ENCODE results near the gene CRAT. TPM values are rescaled to one million over a fixed set of nuclear protein-coding genes. Genes with fewer than 3 reads are reported as not detected.

The CRAT gene
- total and polyA plus RNA-seq, 2 of the 4 experiments (the other 2 are of a cell fraction) = 18.8 to 41.6 TPM

DNA sequence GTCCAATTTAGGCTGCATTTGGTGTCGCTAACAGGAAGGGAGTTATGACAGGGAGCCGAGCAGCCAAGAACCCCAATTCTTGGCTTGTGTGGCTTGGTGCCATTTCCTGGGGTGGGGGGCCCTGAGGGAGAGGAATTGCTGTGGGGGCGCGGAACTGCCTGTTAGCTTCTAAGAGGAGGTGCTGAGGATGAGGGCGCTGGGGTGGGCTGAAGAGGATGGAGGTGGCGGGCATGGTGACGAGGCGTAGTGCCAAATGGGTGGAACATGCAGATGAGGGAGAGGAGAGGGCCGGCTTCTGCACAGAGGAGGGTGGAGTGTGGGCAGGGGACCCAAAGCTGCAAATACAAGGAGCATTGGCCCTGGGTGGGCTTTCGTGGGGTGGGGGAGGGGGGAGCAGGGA is 39.5 kb upstream of the CRAT start:
- Histone ChIP-seq H2BK120ac (ENCODE audit: low read depth, low read length) (no peak overlapping the region), H2BK15ac (ENCODE audit: low read depth, low read length) (no peak overlapping the region), H3K27ac (ENCODE audit: insufficient read depth, low read length) (no peak overlapping the region), H4K20me1 (ENCODE audit: insufficient read depth, low read length) (no peaks in the 10 kb centered on the region), H3K14ac (replicated peaks; ENCODE audit: low read depth, low read length) (no peak overlapping the region), H3K23ac (ENCODE audit: low read depth, low read length) (no peak overlapping the region), H4K91ac (ENCODE audit: insufficient read depth, low read depth, low read length) (no peak overlapping the region), H3K79me1 (ENCODE audit: low read depth in 1 of 2, low read length in 2 of 2) (peaks cover 16 to 69% of the 10 kb centered on the region in 2 experiments), H3K56ac (ENCODE audit: extremely low read depth, insufficient read depth, low read length) (no peak overlapping the region), H3K9ac (ENCODE audit: low read depth, low read length) (no peak overlapping the region), H4K5ac (ENCODE audit: low read depth, low read length) (no peak overlapping the region), H3K18ac (ENCODE audit: low read depth, low read length) (no peak overlapping the region), H3K27me3 (ENCODE audit: control insufficient read depth, insufficient read depth, low read length) (no peaks in the 10 kb centered on the region), H4K8ac (ENCODE audit: low read depth in 2 of 2, low read length in 2 of 2) (no peak overlapping the region), H3K4me2 (ENCODE audit: low read depth, low read length) (no peak overlapping the region), H3K9me1 (ENCODE audit: insufficient read depth, low read length) (peaks cover 12% of the 10 kb centered on the region; the same call in 1 of the 2 replicates), H2AFZ (replicated peaks; ENCODE audit: low read length, poor library complexity) (no peak overlapping the region), H3K4ac (ENCODE audit: low read depth, low read length) (no peak overlapping the region), H2AK9ac (replicated peaks; ENCODE audit: low read depth, low read length, poor library complexity) (no peak overlapping the region), H3K4me1 (ENCODE audit: control insufficient read depth, insufficient read depth, low read length) (peaks cover 19% of the 10 kb centered on the region), H3K36me3 (ENCODE audit: control insufficient read depth, insufficient read depth, low read length) (peaks cover 38% of the 10 kb centered on the region), H2BK5ac (ENCODE audit: low read depth, low read length, poor library complexity, severe bottlenecking) (no peak overlapping the region), H3K9me3 (ENCODE audit: control insufficient read depth, insufficient read depth, low read length) (no peaks in the 10 kb centered on the region), H2BK20ac (ENCODE audit: low read depth, low read length) (no peak overlapping the region), H3K4me3 (ENCODE audit: insufficient read depth, low read depth, low read length) (no peak overlapping the region), H2AK5ac (ENCODE audit: low read depth, low read length) (no peak overlapping the region)
- DNase-seq (no peak), ATAC-seq (ENCODE audit: low read depth) (no peak)
- ChIA-PET POLR2A (ENCODE audit: unreplicated experiment) (interaction anchor here (0.6 kb wide), 1 partner anchor 15 kb away, joined by 5 read pairs; no protein-coding TSS in a partner anchor), CTCF (no interaction called here)
- WGBS, 2 experiments (ENCODE audit: extremely low coverage in 2 of 2, insufficient read length in 1 of 2) = 79% methylated on average over 6 of the region's 10 CpGs; no CpG with 5 or more reads in 1 of the 2 experiments
- BruUV-seq (replicated peaks) = no TSS peak
- TF ChIP-seq MAZ (IDR thresholded peaks at IDR 0.05; ENCODE audit: borderline replicate concordance, low read depth, low read length) = no peak
- no peak for TF ChIP-seq RCOR1 (IDR thresholded peaks at IDR 0.05; ENCODE audit: insufficient replicate concordance, low read length)
- no peak for TF ChIP-seq CHD1 (IDR thresholded peaks at IDR 0.05; ENCODE audit: low read depth, low read length)
- TF ChIP-seq RAD21 (IDR thresholded peaks at IDR 0.05; ENCODE audit: low read length) = no peak
- TF ChIP-seq, protein P1, sequence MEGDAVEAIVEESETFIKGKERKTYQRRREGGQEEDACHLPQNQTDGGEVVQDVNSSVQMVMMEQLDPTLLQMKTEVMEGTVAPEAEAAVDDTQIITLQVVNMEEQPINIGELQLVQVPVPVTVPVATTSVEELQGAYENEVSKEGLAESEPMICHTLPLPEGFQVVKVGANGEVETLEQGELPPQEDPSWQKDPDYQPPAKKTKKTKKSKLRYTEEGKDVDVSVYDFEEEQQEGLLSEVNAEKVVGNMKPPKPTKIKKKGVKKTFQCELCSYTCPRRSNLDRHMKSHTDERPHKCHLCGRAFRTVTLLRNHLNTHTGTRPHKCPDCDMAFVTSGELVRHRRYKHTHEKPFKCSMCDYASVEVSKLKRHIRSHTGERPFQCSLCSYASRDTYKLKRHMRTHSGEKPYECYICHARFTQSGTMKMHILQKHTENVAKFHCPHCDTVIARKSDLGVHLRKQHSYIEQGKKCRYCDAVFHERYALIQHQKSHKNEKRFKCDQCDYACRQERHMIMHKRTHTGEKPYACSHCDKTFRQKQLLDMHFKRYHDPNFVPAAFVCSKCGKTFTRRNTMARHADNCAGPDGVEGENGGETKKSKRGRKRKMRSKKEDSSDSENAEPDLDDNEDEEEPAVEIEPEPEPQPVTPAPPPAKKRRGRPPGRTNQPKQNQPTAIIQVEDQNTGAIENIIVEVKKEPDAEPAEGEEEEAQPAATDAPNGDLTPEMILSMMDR (conservative IDR thresholded peaks at IDR 0.05; ENCODE audit: low read depth, low read length) = no peak
- TF ChIP-seq SMC3 (IDR thresholded peaks at IDR 0.05; ENCODE audit: low read depth, low read length) = no peak
- TF ChIP-seq NFE2L2 (IDR thresholded peaks at IDR 0.05; ENCODE audit: low read depth, low read length) = no peak
- no peak for TF ChIP-seq FOS (IDR thresholded peaks at IDR 0.05; ENCODE audit: low read depth, low read length)
- TF ChIP-seq POLR2A (IDR thresholded peaks at IDR 0.05; ENCODE audit: low read depth, low read length) = no peak
- no peak for TF ChIP-seq MAFK (IDR thresholded peaks at IDR 0.05; ENCODE audit: low read depth, low read length)
- TF ChIP-seq RFX5 (IDR thresholded peaks at IDR 0.05; ENCODE audit: low read depth, low read length) = no peak
- no peak for TF ChIP-seq BHLHE40 (IDR thresholded peaks at IDR 0.05; ENCODE audit: low read depth, low read length)
- no peak for TF ChIP-seq CEBPB (IDR thresholded peaks at IDR 0.05; ENCODE audit: low read depth, low read length)
- TF ChIP-seq, protein P2, sequence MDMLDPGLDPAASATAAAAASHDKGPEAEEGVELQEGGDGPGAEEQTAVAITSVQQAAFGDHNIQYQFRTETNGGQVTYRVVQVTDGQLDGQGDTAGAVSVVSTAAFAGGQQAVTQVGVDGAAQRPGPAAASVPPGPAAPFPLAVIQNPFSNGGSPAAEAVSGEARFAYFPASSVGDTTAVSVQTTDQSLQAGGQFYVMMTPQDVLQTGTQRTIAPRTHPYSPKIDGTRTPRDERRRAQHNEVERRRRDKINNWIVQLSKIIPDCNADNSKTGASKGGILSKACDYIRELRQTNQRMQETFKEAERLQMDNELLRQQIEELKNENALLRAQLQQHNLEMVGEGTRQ (IDR thresholded peaks at IDR 0.05; ENCODE audit: low read depth, low read length) = no peak
- TF ChIP-seq, protein P3, sequence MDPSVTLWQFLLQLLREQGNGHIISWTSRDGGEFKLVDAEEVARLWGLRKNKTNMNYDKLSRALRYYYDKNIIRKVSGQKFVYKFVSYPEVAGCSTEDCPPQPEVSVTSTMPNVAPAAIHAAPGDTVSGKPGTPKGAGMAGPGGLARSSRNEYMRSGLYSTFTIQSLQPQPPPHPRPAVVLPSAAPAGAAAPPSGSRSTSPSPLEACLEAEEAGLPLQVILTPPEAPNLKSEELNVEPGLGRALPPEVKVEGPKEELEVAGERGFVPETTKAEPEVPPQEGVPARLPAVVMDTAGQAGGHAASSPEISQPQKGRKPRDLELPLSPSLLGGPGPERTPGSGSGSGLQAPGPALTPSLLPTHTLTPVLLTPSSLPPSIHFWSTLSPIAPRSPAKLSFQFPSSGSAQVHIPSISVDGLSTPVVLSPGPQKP (IDR thresholded peaks at IDR 0.05; ENCODE audit: borderline replicate concordance, low read depth, low read length) = no peak
- TF ChIP-seq MXI1 (IDR thresholded peaks at IDR 0.05; ENCODE audit: borderline replicate concordance, low read depth, low read length) = no peak
- intact Hi-C loops (cut with micrococcal nuclease) = no loop called here
- in situ Hi-C loops (cut with MboI; ENCODE audit: low sequenced_read_pairs) = no loop called here
- dilution Hi-C loops (cut with HindIII; ENCODE audit: low sequenced_read_pairs, unreplicated experiment) = no loop called here

Measured in IMR-90 (cell line).